Stomach (tissue), 9 donors: ENCODE measurements around the gene GSE1. TPM values are rescaled to one million over a fixed set of nuclear protein-coding genes. Genes with fewer than 3 reads are reported as not detected.

ENCODE experiments used
- DNase-seq, 2 donors: peaks; one replicate each; pipeline versions ENCODE4 v3.0.0 to v3.0.0-alpha.2; 2013 to 2019
- H3K27ac ChIP-seq, 5 donors: fragments of 200-600 bp in 4 of 5; sonication (generic) in 4 of 5; one replicate each; pipeline ENCODE4 v1.5.1; 2013 to 2019; ENCODE audit warnings: mild to moderate bottlenecking in 1 of 5, moderate library complexity in 1 of 5
- H3K27me3 ChIP-seq, 3 donors: fragments of 200-600 bp; sonication (generic); one replicate each; pipeline ENCODE4 v1.5.1; 2017 to 2019; ENCODE audit warnings: mixed run types in 1 of 3
- H3K36me3 ChIP-seq, 4 donors: fragments of 200-600 bp; sonication (generic); 1 replicate in 3 of 4; 2 replicates in 1 of 4; pipeline ENCODE4 v1.5.1; 2016 to 2019
- H3K4me1 ChIP-seq, 4 donors: fragments of 200-600 bp; sonication (generic); one replicate each; pipeline ENCODE4 v1.5.1; 2016 to 2019
- H3K4me3 ChIP-seq, 4 donors: fragments of 200-600 bp; sonication (generic) in 3 of 4; one replicate each; pipeline ENCODE4 v1.5.1; 2016 to 2019; ENCODE audit warnings: mild to moderate bottlenecking in 1 of 4
- H3K9me3 ChIP-seq, 4 donors: fragments of 200-600 bp; sonication (generic); one replicate each; pipeline ENCODE4 v1.5.1; 2016 to 2019
- CTCF ChIP-seq, 7 experiments: fragments of 450-650 bp in 4 of 7; fragments of 200-600 bp in 3 of 7; sonication (generic) in 3 of 7; IDR thresholded peaks; one replicate each; pipeline ENCODE4 v1.5.1; 2016 to 2019; ENCODE audit warnings: antibody characterized with exemption in 7 of 7, control low read depth in 2 of 7, mild to moderate bottlenecking in 1 of 7
- EP300 ChIP-seq: sonication (generic); formaldehyde crosslinking; IDR thresholded peaks from one replicate; pipeline ENCODE4 v1.6.1; 2017; ENCODE audit warnings: antibody characterized with exemption
- POLR2A ChIP-seq, 4 donors: fragments of 450-650 bp; IDR thresholded peaks; one replicate each; pipeline ENCODE4 v1.6.1; 2016; ENCODE audit warnings: antibody characterized with exemption in 4 of 4, control low read depth in 2 of 4, mild to moderate bottlenecking in 1 of 4, moderate library complexity in 1 of 4
- POLR2AphosphoS5 ChIP-seq, 3 donors: sonication (generic); formaldehyde crosslinking; IDR thresholded peaks; one replicate each; pipeline ENCODE4 v1.6.1; 2016; ENCODE audit warnings: antibody characterized with exemption in 3 of 3
- WGBS, 5 donors: extraction: QIAGEN DNeasy Blood & Tissue Kit in 3 of 5; methylation state at CpG; one replicate each; pipeline versions ENCODE4 v1.1.5 to v1.1.7; 2013 to 2018; 5-methylcytosine and 5-hydroxymethylcytosine counted together
- intact Hi-C: fragments of 100-400 bp; cut with DNase I; formaldehyde crosslinking; loops from one replicate; pipeline ENCODE4 v1.15.1; 2023; ENCODE audit warnings: low total_unique reads
- polyA plus RNA-seq, 3 donors: library from polyadenylated mRNA; stranded (reverse); fragments of 200-250 nt; gene quantifications; one replicate each; pipeline ENCODE4 v1.2.3, GENCODE V29; 2013
- total RNA-seq, 5 donors: library from RNA; depleted of rRNA; stranded (reverse); fragments of >200 nt; gene quantifications; one replicate each; pipeline versions ENCODE4 v1.1.0 to v1.2.3, GENCODE V29; 2014 to 2016
- donor health status: healthy with polysubstance abuse.
- donor health status: Bipolar disorder and iron deficiency.
- donor health status: healthy.

GSE1 gene
- total and polyA plus RNA-seq, 8 donors, result 11.8 to 294 (median 93.0) TPM

GRCh38 chr16:85656351-85657266, 43.5 kb downstream of the GSE1 start:
- Histone ChIP-seq H3K4me3 (no peak overlapping the region), H3K27me3 (no peaks in the 10 kb centered on the region), H3K36me3 (peaks cover 75 to 82% (median 78%) of the 10 kb centered on the region in 4 donors), H3K9me3 (no peaks in the 10 kb centered on the region), H3K4me1 (peaks cover 17 to 43% (median 31%) of the 10 kb centered on the region in 4 donors), H3K27ac (no peak overlapping the region)
- no peak for DNase-seq
- 92 to 95% (median 92%) methylated on average over 57 to 59 of the region's 59 CpGs for WGBS, 5 donors
- TF ChIP-seq EP300 (no peak), POLR2A (IDR thresholded peaks at IDR 0.05) (no peak), CTCF (IDR thresholded peaks at IDR 0.05) (no peak), POLR2AphosphoS5 (IDR thresholded peaks at IDR 0.05) (no peak)
- intact Hi-C loops, result no loop called here

GRCh38 chr16:85657267-85657650, 44.1 kb downstream of the GSE1 start:
- no peaks in the 10 kb centered on the region for H3K27me3 ChIP-seq
- 90 to 95% (median 92%) methylated on average over 16 to 21 of the region's 21 CpGs for WGBS, 5 donors
- H3K9me3 ChIP-seq, result no peaks in the 10 kb centered on the region
- intact Hi-C loops, result no loop called here
- H3K36me3 ChIP-seq, result peaks cover 82 to 89% (median 85%) of the 10 kb centered on the region in 4 donors
- no peak for DNase-seq
- peaks cover 11 to 37% (median 25%) of the 10 kb centered on the region in 4 donors for H3K4me1 ChIP-seq
- no peak overlapping the region for H3K4me3 ChIP-seq
- TF ChIP-seq POLR2A (IDR thresholded peaks at IDR 0.05), result no peak
- TF ChIP-seq POLR2AphosphoS5 (IDR thresholded peaks at IDR 0.05), result no peak
- no peak for TF ChIP-seq EP300
- TF ChIP-seq CTCF (IDR thresholded peaks at IDR 0.05), result no peak
- H3K27ac ChIP-seq, result no peak overlapping the region

GRCh38 chr16:85657996-85658395, 44.9 kb downstream of the GSE1 start:
- 80 to 92% (median 88%) methylated on average over 2 to 3 of the region's 3 CpGs for WGBS, 5 donors
- H3K27ac ChIP-seq, result no peak overlapping the region

More at GRCh38 chr16:85657996-85658395, 44.9 kb downstream of the GSE1 start:
- Histone ChIP-seq H3K4me1 (peaks cover 6 to 30% (median 19%) of the 10 kb centered on the region in 4 donors), H3K36me3 (peaks cover 89 to 96% (median 92%) of the 10 kb centered on the region in 4 donors), H3K27me3 (no peaks in the 10 kb centered on the region), H3K4me3 (no peak overlapping the region), H3K9me3 (no peaks in the 10 kb centered on the region)
- no peak for TF ChIP-seq CTCF (IDR thresholded peaks at IDR 0.05)
- no peak for TF ChIP-seq POLR2A (IDR thresholded peaks at IDR 0.05)
- TF ChIP-seq EP300, result no peak
- TF ChIP-seq POLR2AphosphoS5 (IDR thresholded peaks at IDR 0.05), result no peak
- intact Hi-C loops, result no loop called here
- no peak for DNase-seq
